KMS-11 (cell line): ENCODE results near the gene FAM124B.

Experiments
- H2AFZ ChIP-seq: fragments of 200-600 bp; sonication (generic); 2 replicates; pipeline ENCODE4 v1.6.1; 2016; ENCODE audit warnings: antibody characterized with exemption, mixed run types, low read depth
- H3K27ac ChIP-seq: fragments of 200-600 bp; sonication (generic); 2 replicates; pipeline ENCODE4 v1.6.1; 2016; ENCODE audit warnings: mild to moderate bottlenecking, mixed run types
- H3K27me3 ChIP-seq: fragments of 200-600 bp; sonication (generic); 2 replicates; pipeline ENCODE4 v1.6.1; 2017; ENCODE audit warnings: mild to moderate bottlenecking, low read depth, mixed run types, moderate library complexity; ENCODE audit not compliant: insufficient read depth
- H3K36me3 ChIP-seq: fragments of 200-600 bp; sonication (generic); 2 replicates; pipeline ENCODE4 v1.6.1; 2017; ENCODE audit warnings: mild to moderate bottlenecking, mixed run types; ENCODE audit not compliant: insufficient read depth
- H3K4me1 ChIP-seq: fragments of 200-600 bp; sonication (generic); 2 replicates; pipeline ENCODE4 v1.6.1; 2016; ENCODE audit warnings: mild to moderate bottlenecking, low read depth, mixed run types; ENCODE audit not compliant: poor library complexity, severe bottlenecking
- H3K4me2 ChIP-seq: fragments of 200-600 bp; sonication (generic); 2 replicates; pipeline ENCODE4 v1.7.0; 2016; ENCODE audit warnings: mild to moderate bottlenecking, mixed run types
- H3K4me3 ChIP-seq: fragments of 200-600 bp; sonication (generic); IDR thresholded peaks from 2 replicates; pipeline ENCODE4 v1.6.1; 2017; ENCODE audit warnings: low read depth, low read length, mixed read lengths; ENCODE audit not compliant: insufficient read depth
- H3K79me2 ChIP-seq: fragments of 200-600 bp; sonication (generic); 2 replicates; pipeline ENCODE4 v1.6.1; 2016; ENCODE audit warnings: low read depth, mixed run types; ENCODE audit not compliant: insufficient read depth
- H3K9ac ChIP-seq: fragments of 200-600 bp; sonication (generic); 2 replicates; pipeline ENCODE4 v1.6.1; 2016; ENCODE audit warnings: mild to moderate bottlenecking, mixed run types
- H4K20me1 ChIP-seq: fragments of 200-600 bp; sonication (generic); 2 replicates; pipeline ENCODE4 v1.6.1; 2016; ENCODE audit warnings: mild to moderate bottlenecking, mixed run types; ENCODE audit not compliant: insufficient read depth
- TF ChIP-seq, protein P1 (sequence below): fragments of 200-600 bp; sonication (generic); conservative IDR thresholded peaks from 2 replicates; pipeline ENCODE4 v1.6.1; 2017; ENCODE audit warnings: low read depth, mild to moderate bottlenecking, antibody characterized with exemption, low read length, moderate library complexity, mixed read lengths

Gene FAM124B

DNA sequence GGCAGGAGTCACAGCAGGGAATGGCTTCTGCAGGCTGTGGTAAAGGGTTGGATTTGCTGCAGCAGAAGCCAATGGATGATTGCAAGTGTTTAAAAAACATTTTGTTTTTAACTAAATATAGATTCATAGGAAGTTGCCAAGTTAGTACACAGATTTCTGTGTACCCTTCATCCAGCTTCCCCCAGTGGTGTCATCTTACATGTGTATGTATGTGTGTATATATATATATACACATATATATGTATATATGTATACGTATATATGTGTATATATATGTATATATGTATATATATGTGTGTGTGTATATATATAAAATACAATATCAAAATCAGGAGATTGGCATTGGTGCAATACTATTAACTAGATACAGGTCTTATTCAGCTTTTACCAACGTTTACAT, 19.2 kb upstream of the FAM124B start:
- no peaks in the 10 kb centered on the region for H3K4me1 ChIP-seq
- H4K20me1 ChIP-seq: no peaks in the 10 kb centered on the region
- no peaks in the 10 kb centered on the region for H3K79me2 ChIP-seq
- TF ChIP-seq, protein P1, sequence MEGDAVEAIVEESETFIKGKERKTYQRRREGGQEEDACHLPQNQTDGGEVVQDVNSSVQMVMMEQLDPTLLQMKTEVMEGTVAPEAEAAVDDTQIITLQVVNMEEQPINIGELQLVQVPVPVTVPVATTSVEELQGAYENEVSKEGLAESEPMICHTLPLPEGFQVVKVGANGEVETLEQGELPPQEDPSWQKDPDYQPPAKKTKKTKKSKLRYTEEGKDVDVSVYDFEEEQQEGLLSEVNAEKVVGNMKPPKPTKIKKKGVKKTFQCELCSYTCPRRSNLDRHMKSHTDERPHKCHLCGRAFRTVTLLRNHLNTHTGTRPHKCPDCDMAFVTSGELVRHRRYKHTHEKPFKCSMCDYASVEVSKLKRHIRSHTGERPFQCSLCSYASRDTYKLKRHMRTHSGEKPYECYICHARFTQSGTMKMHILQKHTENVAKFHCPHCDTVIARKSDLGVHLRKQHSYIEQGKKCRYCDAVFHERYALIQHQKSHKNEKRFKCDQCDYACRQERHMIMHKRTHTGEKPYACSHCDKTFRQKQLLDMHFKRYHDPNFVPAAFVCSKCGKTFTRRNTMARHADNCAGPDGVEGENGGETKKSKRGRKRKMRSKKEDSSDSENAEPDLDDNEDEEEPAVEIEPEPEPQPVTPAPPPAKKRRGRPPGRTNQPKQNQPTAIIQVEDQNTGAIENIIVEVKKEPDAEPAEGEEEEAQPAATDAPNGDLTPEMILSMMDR: no peak
- H3K27ac ChIP-seq: no peak overlapping the region
- no peaks in the 10 kb centered on the region for H3K36me3 ChIP-seq
- no peak overlapping the region for H3K4me3 ChIP-seq
- no peaks in the 10 kb centered on the region for H3K27me3 ChIP-seq
- no peak overlapping the region for H3K4me2 ChIP-seq
- H2AFZ ChIP-seq: no peak overlapping the region
- H3K9ac ChIP-seq: no peak overlapping the region

DNA sequence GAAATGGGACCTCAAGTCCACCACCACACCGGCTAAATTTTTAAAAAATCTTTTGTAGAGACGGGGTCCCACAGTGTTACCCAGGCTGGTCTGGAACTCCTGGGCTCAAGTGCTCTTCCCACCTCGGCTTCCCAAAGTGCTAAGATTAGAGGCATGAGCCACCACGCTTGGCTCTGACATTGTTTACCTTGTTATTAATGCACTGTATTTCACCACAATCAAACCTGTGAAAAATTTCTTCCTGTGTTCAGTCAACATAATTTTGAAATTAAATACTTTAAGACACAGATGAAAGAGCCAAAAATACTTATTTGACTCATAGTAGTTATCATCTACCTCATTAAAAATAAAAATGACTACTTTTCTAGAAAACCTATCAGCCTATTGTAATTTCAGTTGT, 16.0 kb upstream of the FAM124B start:
- Histone ChIP-seq H3K4me2 (no peak overlapping the region), H3K27me3 (no peaks in the 10 kb centered on the region), H3K9ac (no peak overlapping the region), H3K4me1 (no peaks in the 10 kb centered on the region), H4K20me1 (no peaks in the 10 kb centered on the region), H3K36me3 (no peaks in the 10 kb centered on the region), H3K27ac (no peak overlapping the region), H3K4me3 (no peak overlapping the region), H2AFZ (no peak overlapping the region), H3K79me2 (no peaks in the 10 kb centered on the region)
- TF ChIP-seq, protein P1: no peak

DNA sequence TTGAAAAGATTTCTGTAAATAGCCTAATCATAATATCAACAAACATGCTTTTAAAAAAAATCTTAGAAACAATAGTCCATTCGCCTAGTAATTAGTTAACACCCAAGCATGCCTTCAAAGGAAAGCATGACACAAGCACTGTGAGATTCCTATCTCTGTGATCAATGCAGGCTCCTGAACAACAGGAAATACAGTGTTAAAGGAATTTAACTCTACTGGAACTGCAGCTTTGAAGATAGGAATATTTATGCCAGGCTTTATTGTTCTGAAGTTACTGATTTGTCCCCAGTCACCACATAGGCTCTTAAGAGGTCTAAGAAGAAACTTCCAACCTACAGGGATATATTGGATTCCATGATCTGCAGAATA, 15.4 kb upstream of the FAM124B start:
- TF ChIP-seq, protein P1: no peak
- Histone ChIP-seq H3K79me2 (no peaks in the 10 kb centered on the region), H3K36me3 (no peaks in the 10 kb centered on the region), H3K4me3 (no peak overlapping the region), H2AFZ (no peak overlapping the region), H3K9ac (no peak overlapping the region), H3K4me1 (no peaks in the 10 kb centered on the region), H4K20me1 (no peaks in the 10 kb centered on the region), H3K27ac (no peak overlapping the region), H3K4me2 (no peak overlapping the region), H3K27me3 (no peaks in the 10 kb centered on the region)

DNA sequence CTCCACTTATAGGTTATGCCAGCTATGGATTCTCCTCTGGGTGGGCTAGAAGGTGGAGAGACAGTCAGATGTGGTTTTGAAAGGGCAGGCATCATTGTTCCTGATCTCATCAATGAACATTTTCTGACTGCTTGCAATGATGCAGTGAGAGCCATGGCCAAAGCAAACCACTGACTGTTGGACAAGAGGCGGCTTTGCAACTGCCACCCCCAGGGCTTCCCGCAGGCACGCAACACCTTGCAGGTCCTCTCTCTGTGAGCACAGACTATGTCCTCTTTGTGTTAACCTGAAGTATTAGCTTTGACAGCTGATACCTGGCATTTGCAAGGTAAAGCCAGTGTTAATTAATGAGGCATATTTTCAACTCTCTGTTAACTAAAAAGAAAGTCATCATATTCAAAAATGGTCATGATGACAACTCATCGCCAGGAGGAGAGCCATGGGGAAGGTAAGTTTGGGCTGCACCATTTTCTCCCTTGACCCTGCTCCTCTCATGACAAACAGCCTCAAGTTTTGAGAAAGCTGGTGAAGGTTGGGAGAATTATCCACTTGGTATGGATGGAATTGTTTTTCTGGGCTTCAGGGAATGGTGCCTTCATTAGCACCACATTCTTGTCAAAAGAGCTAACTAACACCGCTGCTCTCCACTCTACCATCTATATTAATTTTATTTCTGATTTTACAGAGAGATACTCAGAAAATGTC, 14.9 kb upstream of the FAM124B start:
- H3K27me3 ChIP-seq: no peaks in the 10 kb centered on the region
- H2AFZ ChIP-seq: no peak overlapping the region
- TF ChIP-seq, protein P1: no peak
- H4K20me1 ChIP-seq: no peaks in the 10 kb centered on the region
- no peaks in the 10 kb centered on the region for H3K4me1 ChIP-seq
- H3K36me3 ChIP-seq: no peaks in the 10 kb centered on the region
- no peak overlapping the region for H3K9ac ChIP-seq
- H3K79me2 ChIP-seq: no peaks in the 10 kb centered on the region
- H3K4me3 ChIP-seq: no peak overlapping the region
- no peak overlapping the region for H3K27ac ChIP-seq
- no peak overlapping the region for H3K4me2 ChIP-seq
